Heart left ventricle (tissue), 13 donors: Measurements from ENCODE around the gene RINL.

Experiments used
- POLR2A ChIP-seq, 2 donors: fragments of 450-650 bp; IDR thresholded peaks; one replicate each; pipeline ENCODE4 v1.6.1; 2017; ENCODE audit warnings: antibody characterized with exemption in 2 of 2, mild to moderate bottlenecking in 2 of 2, moderate library complexity in 2 of 2
- TF ChIP-seq, protein P1 (sequence below), 12 donors: fragments of 200-600 bp; sonication (generic) in 4 of 12; IDR thresholded peaks; one replicate each; pipeline versions ENCODE4 v1.5.0 to v1.8.0; 2018 to 2022; ENCODE audit warnings: antibody characterized with exemption in 12 of 12, mild to moderate bottlenecking in 5 of 12
- donor health status: ischemic (EF 13 %, LVEDD 7.1; RV severe dilation, severe dysfunction).
- donor health status: DM: no; HTN: yes; CAD: no.
- donor health status: DM: no; HTN: no; CAD: no.
- donor health status: ischemic (EF 25% LVEDD 6.9; RV normal size, moderate dysfunction).
- donor health status: ischemic (EF 25% LVEDD 5.7; RV mildly dilated, moderate dysfunction).
- donor health status: ischemic (EF 35%, LVEDD 5.7; RV mildly dilated, moderate dysfunction).
- donor health status: nonischemic (EF 11% LVEDD 7.7; RV severe dilation, severe dysfunction).
- donor health status: DM: yes; HTN: yes; CAD: no.
- donor health status: PGD.
- donor health status: ischemic (EF 29% LVEDD 5.4; RV normal size, mild dysfunction).
- donor health status: nonischemic (EF 23%, LVEDD 6.1; RV moderate dilation, normal function).

DNA sequence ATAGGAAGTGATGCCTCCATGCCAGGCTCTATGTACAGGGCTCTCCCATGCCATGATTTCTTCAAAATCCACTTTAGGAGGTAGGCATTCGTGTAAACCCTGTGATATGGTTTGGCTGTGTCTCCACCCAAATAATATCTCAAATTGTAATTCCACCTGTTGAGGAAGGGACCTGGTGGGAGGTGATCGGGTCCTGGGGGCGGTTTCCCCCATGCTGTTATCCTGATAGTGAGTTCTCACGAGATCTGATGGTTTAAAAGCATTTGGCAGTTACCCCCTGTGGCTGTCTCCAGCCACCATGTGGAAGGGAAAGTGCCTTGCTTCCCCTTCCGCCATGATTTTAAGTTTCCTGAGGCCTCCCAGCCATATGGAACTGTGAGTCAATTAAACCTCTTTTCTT, 44.4 kb upstream of the RINL start:
- TF ChIP-seq, protein P1, sequence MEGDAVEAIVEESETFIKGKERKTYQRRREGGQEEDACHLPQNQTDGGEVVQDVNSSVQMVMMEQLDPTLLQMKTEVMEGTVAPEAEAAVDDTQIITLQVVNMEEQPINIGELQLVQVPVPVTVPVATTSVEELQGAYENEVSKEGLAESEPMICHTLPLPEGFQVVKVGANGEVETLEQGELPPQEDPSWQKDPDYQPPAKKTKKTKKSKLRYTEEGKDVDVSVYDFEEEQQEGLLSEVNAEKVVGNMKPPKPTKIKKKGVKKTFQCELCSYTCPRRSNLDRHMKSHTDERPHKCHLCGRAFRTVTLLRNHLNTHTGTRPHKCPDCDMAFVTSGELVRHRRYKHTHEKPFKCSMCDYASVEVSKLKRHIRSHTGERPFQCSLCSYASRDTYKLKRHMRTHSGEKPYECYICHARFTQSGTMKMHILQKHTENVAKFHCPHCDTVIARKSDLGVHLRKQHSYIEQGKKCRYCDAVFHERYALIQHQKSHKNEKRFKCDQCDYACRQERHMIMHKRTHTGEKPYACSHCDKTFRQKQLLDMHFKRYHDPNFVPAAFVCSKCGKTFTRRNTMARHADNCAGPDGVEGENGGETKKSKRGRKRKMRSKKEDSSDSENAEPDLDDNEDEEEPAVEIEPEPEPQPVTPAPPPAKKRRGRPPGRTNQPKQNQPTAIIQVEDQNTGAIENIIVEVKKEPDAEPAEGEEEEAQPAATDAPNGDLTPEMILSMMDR (IDR thresholded peaks at IDR 0.05), result no peak
- TF ChIP-seq POLR2A (IDR thresholded peaks at IDR 0.05), result no peak
